NCI-H1092 (cell line): ENCODE results near the gene EML2.
"Not testable (repeated sequence)": the region's sequence is repeated elsewhere in the genome, so short reads cannot be mapped to it uniquely, and the experiment has no call there.

Source experiments
- DNase-seq: peaks from one replicate; lab custom pipeline; 2025; lab: John Stamatoyannopoulos, UW

EML2 gene

DNA sequence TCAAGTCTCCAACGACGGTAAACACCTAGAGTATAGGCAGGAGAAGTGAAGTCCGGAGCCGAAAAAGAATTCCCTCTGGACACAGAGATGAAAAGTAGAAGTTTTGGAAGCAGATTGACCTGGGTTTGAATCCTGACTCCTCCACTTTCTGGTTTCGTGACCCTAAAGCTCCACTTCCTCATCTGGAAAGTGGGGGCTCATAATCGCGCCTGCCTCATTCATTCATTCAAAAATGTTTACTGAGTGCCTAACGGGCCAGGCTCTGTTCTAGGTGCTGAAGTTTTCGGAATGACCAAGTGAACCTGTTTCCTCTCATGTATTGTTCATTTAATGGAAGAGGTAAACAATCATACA lies 7.1 kb upstream of the EML2 start:
- no peak for DNase-seq

- peak; percentile 36 for DNase-seq
These were observed 6.6 kb upstream of the EML2 start for GRCh38 chr19:45645631-45646344.

- no peak for DNase-seq
These were observed 6.0 kb upstream of the EML2 start for GRCh38 chr19:45645068-45645630.

- no peak for DNase-seq
These were observed 5.0 kb upstream of the EML2 start for GRCh38 chr19:45643927-45644771.

- DNase-seq = peak; percentile 57
These were observed 4.1 kb upstream of the EML2 start for GRCh38 chr19:45643024-45643926.

- peak; percentile 40 for DNase-seq
These were observed 2.3 kb upstream of the EML2 start for GRCh38 chr19:45641274-45642105.

DNA sequence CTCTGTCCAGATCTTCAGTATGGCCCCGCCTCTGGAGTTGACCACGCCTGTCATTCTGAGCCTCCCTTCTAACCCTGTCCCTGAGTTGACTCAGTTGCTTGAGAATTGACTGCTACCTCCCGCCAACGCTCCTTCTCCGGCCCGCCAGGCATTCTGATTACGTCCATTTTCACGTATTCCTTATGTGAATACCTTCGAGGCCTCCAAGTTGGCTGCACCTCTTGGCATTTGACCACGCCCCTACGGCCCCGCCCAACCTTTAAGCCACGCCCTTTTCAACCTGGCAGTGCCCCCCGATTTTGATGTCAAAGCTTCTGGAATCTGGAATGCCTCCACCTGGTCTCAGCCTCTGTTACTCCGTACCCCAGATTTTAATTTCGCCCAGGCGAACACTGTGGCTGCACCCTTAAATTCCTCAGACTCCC lies 1.7 kb upstream of the EML2 start:
- no peak for DNase-seq

- no peak for DNase-seq
These were observed 1.1 kb downstream of the EML2 start for GRCh38 chr19:45637890-45638667.

GRCh38 chr19:45636902-45637301 lies 2.3 kb downstream of the EML2 start:
- no peak for DNase-seq

DNA sequence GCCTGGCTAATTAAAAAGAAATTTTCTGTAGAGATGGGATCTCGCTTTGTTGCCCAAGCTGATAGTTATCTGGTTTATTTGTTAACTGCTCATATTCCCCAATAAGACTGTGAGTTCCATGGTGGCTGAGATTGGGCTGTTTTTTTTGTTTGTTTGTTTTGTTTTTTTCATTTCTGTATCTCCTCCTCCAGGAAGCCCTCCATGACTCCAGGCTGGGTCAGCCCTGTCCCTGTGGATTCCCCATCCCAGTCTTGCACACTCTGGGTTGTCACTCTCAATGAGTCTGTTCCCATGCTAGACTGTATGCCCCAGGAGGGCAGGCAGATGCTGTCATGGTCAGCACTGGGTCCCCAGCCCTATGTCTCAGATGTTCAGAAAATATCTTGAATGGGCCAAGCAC lies 2.9 kb downstream of the EML2 start:
- DNase-seq = no peak

DNA sequence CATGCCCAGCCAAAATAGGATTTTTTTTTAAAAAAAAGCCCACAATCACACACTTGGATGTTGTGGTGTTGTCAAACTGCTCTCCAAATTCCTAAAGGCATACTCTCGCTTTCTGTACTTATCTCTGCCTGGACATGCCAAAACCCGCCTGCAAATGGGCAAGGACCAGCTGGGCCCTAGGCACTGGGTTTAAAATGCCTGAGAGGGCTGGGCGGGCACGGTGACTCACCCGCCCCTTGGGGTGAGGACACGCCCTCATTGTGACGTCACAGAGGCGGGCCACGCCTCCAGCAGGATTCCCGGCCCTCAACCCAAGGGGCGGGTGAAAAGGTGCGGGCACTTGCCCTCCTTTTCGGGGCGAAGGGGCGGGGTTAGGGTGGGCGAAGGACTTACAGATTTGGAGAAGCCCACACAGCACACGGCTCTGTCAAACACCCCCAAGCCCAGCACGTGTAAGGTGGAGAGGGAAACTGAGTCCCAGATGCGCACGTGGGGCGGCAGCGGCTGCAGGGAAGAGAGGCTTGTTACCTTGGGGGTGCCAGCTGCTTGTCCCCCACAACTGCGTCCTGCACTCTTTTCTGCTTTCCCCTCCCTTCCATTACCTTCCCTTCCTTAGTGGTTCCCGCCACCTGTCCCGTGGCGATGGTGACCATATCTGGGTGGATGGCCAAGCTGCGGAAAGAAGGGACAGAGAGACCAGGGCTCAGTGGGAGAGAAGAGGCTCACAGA lies 6.6 kb downstream of the EML2 start:
- no peak for DNase-seq

GRCh38 chr19:45630463-45630862 lies 8.7 kb downstream of the EML2 start:
- no peak for DNase-seq

DNA sequence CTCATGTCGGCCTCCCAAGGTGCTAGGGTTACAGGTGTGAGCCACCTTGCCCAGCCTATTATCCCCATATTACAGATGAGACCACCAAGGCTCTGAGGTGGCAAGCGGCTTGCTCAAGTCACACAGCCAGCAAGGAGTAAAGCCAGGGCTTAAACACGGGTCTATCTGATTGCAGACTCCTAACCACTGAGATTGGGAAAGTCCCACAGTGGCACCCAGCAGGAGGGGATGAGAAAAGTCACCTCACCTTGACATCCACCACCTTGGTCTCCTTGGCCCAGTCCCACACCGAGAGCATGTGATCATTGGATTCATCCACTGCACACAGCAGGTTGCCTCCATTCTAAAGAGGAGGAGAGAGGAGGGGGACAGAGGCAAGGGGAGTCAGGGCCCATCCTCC lies 9.5 kb downstream of the EML2 start:
- no peak for DNase-seq

DNA sequence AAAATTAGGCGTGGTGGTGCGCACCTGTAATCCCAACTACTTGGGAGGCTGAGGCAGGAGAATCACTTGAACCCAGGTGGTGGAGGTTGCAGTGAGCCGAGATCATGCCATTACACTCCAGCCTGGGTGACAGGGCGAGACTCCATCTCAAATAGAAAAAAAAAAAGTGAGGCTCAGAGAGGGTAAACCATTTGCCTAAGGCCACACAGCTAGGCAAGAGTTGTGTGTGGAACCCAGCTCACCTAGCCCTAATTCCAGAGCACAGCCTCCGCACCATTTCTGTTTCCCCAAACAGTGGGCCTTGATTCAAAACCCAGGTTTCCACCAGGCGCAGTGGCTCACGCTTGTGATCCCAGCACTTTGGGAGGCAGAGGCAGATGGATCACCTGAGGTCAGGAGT lies 11.0 kb downstream of the EML2 start:
- not testable (repeated sequence) for DNase-seq

DNA sequence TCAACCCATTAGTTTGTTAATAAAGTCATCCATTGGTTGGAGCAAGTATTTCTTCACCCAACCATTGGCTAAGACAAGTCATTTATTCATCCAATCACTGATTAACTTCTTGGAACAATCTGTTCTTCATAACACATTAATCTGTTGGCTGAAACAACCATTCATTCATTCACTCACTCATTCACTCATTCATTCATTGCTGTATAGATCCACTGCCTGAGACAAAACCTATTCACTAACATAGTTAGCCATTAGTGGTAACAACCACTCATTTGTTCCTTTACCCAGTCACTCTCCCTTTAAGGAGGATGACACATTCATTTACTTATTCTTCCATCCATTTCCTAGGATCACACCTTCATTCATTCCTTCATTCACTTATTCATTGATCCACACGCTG lies 15.2 kb downstream of the EML2 start:
- DNase-seq = no peak

DNA sequence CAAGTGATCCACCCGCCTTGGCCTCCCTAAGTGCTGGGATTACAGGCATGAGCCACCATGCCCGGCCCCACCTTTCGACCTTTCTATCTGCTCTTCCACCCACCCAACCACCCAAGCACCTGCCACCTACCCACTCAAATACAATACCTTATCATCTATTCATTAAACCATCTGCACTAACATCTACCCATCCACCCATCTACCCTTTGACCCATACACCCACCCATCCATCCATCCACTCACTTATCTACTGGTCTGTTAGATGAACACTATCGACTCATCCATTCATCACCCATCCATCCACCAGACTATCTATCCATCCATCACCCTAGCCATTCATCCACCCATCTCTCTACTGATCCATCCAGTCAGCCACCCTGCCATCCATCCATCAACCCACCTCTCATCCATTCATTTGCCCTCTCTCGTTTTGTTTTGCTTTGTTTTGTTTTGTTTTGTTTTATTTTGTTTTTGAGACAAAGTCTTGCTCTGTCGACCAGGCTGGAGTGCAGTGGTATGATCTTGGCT lies 17.2 kb downstream of the EML2 start:
- no peak for DNase-seq

- no peak for DNase-seq
These were observed 17.8 kb downstream of the EML2 start for GRCh38 chr19:45621389-45621788.

- no peak for DNase-seq
These were observed 22.5 kb downstream of the EML2 start for GRCh38 chr19:45616704-45617017.

- DNase-seq = no peak
These were observed 23.1 kb downstream of the EML2 start for GRCh38 chr19:45615795-45616703.
